Fibroblast of the conjunctiva (primary cell): Measurements from ENCODE around the gene GTF2H2C.
"Not testable (repeated sequence)": the region's sequence is repeated elsewhere in the genome, so short reads cannot be mapped to it uniquely, and the experiment has no call there.

ENCODE experiments used
- DNase-seq: peaks from one replicate; pipeline ENCODE4 v3.0.0-alpha.2; 2010; ENCODE audit warnings: low read depth

GTF2H2C gene

GRCh38 chr5:69559908-69560330, at the start of gene GTF2H2C:
Gene GTF2H2C (plus strand): TSS chr5:69560191. CDS start chr5:69565133, 4,942 bp downstream.
- peak; percentile 43 for DNase-seq

- no peak for DNase-seq
These were observed 49.3 kb upstream of the GTF2H2C start for GRCh38 chr5:69510694-69511093.

- peak; percentile 39 for DNase-seq
These were observed 47.2 kb upstream of the GTF2H2C start for GRCh38 chr5:69512740-69513260.

- DNase-seq, result not testable (repeated sequence)
These were observed 44.4 kb upstream of the GTF2H2C start for GRCh38 chr5:69515570-69515969.

- DNase-seq, result no peak
These were observed 43.2 kb upstream of the GTF2H2C start for GRCh38 chr5:69516769-69517168.

GRCh38 chr5:69517763-69518212, 42.2 kb upstream of the GTF2H2C start:
- DNase-seq, result peak; percentile 44

- no peak for DNase-seq
These were observed 40.7 kb upstream of the GTF2H2C start for GRCh38 chr5:69519285-69519684.

- DNase-seq, result no peak
These were observed 38.0 kb upstream of the GTF2H2C start for GRCh38 chr5:69522035-69522434.

- DNase-seq, result no peak
These were observed 34.5 kb upstream of the GTF2H2C start for GRCh38 chr5:69525490-69525889.

GRCh38 chr5:69526660-69527059, 33.3 kb upstream of the GTF2H2C start:
- no peak for DNase-seq

- no peak for DNase-seq
These were observed 32.7 kb upstream of the GTF2H2C start for GRCh38 chr5:69527128-69527770.

- DNase-seq, result no peak
These were observed 32.0 kb upstream of the GTF2H2C start for GRCh38 chr5:69528035-69528434.

- no peak for DNase-seq
These were observed 31.4 kb upstream of the GTF2H2C start for GRCh38 chr5:69528609-69529008.

GRCh38 chr5:69530561-69531405, 29.2 kb upstream of the GTF2H2C start:
- no peak for DNase-seq

- no peak for DNase-seq
These were observed 28.6 kb upstream of the GTF2H2C start for GRCh38 chr5:69531406-69531801.

- not testable (repeated sequence) for DNase-seq
These were observed 22.1 kb upstream of the GTF2H2C start for GRCh38 chr5:69537911-69538310.

- DNase-seq, result not testable (repeated sequence)
These were observed 21.3 kb upstream of the GTF2H2C start for GRCh38 chr5:69538735-69539134.

- not testable (repeated sequence) for DNase-seq
These were observed 18.6 kb upstream of the GTF2H2C start for GRCh38 chr5:69541347-69541746.

GRCh38 chr5:69542838-69543618, 17.0 kb upstream of the GTF2H2C start:
- not testable (repeated sequence) for DNase-seq

- not testable (repeated sequence) for DNase-seq
These were observed 15.4 kb upstream of the GTF2H2C start for GRCh38 chr5:69544602-69545001.

- DNase-seq, result not testable (repeated sequence)
These were observed 818 bp downstream of the GTF2H2C start for GRCh38 chr5:69560587-69561431.
